ENCODE results near the gene STRN4.

- no peak for TF ChIP-seq CTCF (conservative IDR thresholded peaks at IDR 0.05; ENCODE audit: low read length)
- TF ChIP-seq EZH2phosphoT487 (IDR thresholded peaks at IDR 0.05; ENCODE audit: borderline replicate concordance, low read depth, low read length), result no peak
Observed at GRCh38 chr19:46678110-46678732, 68.0 kb downstream of the STRN4 start.

All from OCI-LY7 (cell line).